Measurements from ENCODE around the gene BCAS4. TPM values are rescaled to one million over a fixed set of nuclear protein-coding genes. Genes with fewer than 3 reads are reported as not detected.
"Not testable (repeated sequence)": the region's sequence is repeated elsewhere in the genome, so short reads cannot be mapped to it uniquely, and the experiment has no call there.

Gene BCAS4
- total RNA-seq, 1 experiment from 2014 or later = 29.9 TPM

- no peaks in the 10 kb centered on the region for H3K27me3 ChIP-seq (replicated peaks; ENCODE audit: control insufficient read depth, insufficient read depth, low read length)
- ChIA-PET POLR2A (no interaction called here), CTCF (interaction anchor here (0.6 to 4.8 kb wide), 8 partner anchors 16 to 140 kb away, joined by 3 to 26 read pairs (median 4); no protein-coding TSS in a partner anchor)
- Mint-ChIP-seq H3K36me3 (ENCODE audit: insufficient read depth, unreplicated experiment) (peaks cover 43% of the 10 kb centered on the region), H3K27me3 (ENCODE audit: insufficient read depth, unreplicated experiment) (no peaks in the 10 kb centered on the region), H3K27ac (ENCODE audit: unreplicated experiment) (no peak overlapping the region), H3K4me1 (ENCODE audit: low read depth, unreplicated experiment) (peaks cover 59% of the 10 kb centered on the region), H3K9me3 (ENCODE audit: unreplicated experiment) (no peaks in the 10 kb centered on the region), H3K4me3 (ENCODE audit: unreplicated experiment) (no peak overlapping the region)
- no TSS peak for BruUV-seq (replicated peaks)
- no peak overlapping the region for H3K4me3 ChIP-seq (ENCODE audit: low read depth, low read length)
- H3K9me3 ChIP-seq = no peaks in the 10 kb centered on the region
- DNase-seq = no peak
- peaks cover 66% of the 10 kb centered on the region for H3K4me1 ChIP-seq
- no peak for TF ChIP-seq CTCF (IDR thresholded peaks at IDR 0.05; ENCODE audit: insufficient read depth in 1 of 2, low read depth in 1 of 2, low read length in 1 of 2, severe bottlenecking in 1 of 2, unreplicated experiment in 1 of 2)
- intact Hi-C loops (cut with micrococcal nuclease; ENCODE audit: unreplicated experiment) = loop anchor here (10.0 kb wide), 1 partner anchor 571 kb away; the partner anchor contains the start of gene CEBPB
- H3K36me3 ChIP-seq (ENCODE audit: control insufficient read depth, insufficient read depth, low read length) = no peaks in the 10 kb centered on the region
Observed at GRCh38 chr20:50765674-50766073, 29.2 kb upstream of the BCAS4 start.

GRCh38 chr20:50766955-50767809, 27.7 kb upstream of the BCAS4 start:
- Mint-ChIP-seq H3K36me3 (ENCODE audit: insufficient read depth, unreplicated experiment) (peaks cover 28% of the 10 kb centered on the region), H3K27ac (ENCODE audit: unreplicated experiment) (peak overlapping the region; percentile 74), H3K4me1 (ENCODE audit: low read depth, unreplicated experiment) (peaks cover 51% of the 10 kb centered on the region)
- intact Hi-C loops (cut with micrococcal nuclease; ENCODE audit: unreplicated experiment) = loop anchor here (10.0 kb wide), 1 partner anchor 572 kb away; the partner anchor contains the start of gene CEBPB
- not testable (repeated sequence) for H3K9me3 Mint-ChIP-seq (ENCODE audit: unreplicated experiment); H3K9me3 ChIP-seq; H3K27me3 ChIP-seq (replicated peaks; ENCODE audit: control insufficient read depth, insufficient read depth, low read length); H3K27me3 Mint-ChIP-seq (ENCODE audit: insufficient read depth, unreplicated experiment); H3K4me3 ChIP-seq (ENCODE audit: low read depth, low read length); BruUV-seq (replicated peaks); H3K4me3 Mint-ChIP-seq (ENCODE audit: unreplicated experiment); H3K36me3 ChIP-seq (ENCODE audit: control insufficient read depth, insufficient read depth, low read length)
- DNase-seq = peak in 1 of 2 experiments; percentile 47
- POLR2A ChIA-PET = interaction anchor here (0.7 to 1.0 kb wide), 2 partner anchors 17 to 36 kb away, joined by 3 read pairs; partner anchors contain the start of gene PARD6B
- CTCF ChIA-PET = interaction anchor here (0.6 to 4.8 kb wide), 3 partner anchors 21 to 75 kb away, joined by 3 to 26 read pairs (median 4); no protein-coding TSS in a partner anchor
- H3K4me1 ChIP-seq = peaks cover 59% of the 10 kb centered on the region

GRCh38 chr20:50768991-50769390, 25.9 kb upstream of the BCAS4 start:
- H3K4me3 Mint-ChIP-seq (ENCODE audit: unreplicated experiment); H3K9me3 Mint-ChIP-seq (ENCODE audit: unreplicated experiment); H3K4me3 ChIP-seq (ENCODE audit: low read depth, low read length); H3K27me3 ChIP-seq (replicated peaks; ENCODE audit: control insufficient read depth, insufficient read depth, low read length); H3K9me3 ChIP-seq; POLR2A ChIA-PET; BruUV-seq (replicated peaks); H3K36me3 ChIP-seq (ENCODE audit: control insufficient read depth, insufficient read depth, low read length); H3K27ac Mint-ChIP-seq (ENCODE audit: unreplicated experiment); H3K27me3 Mint-ChIP-seq (ENCODE audit: insufficient read depth, unreplicated experiment): not testable (repeated sequence)
- Mint-ChIP-seq H3K36me3 (ENCODE audit: insufficient read depth, unreplicated experiment) (peaks cover 11% of the 10 kb centered on the region), H3K4me1 (ENCODE audit: low read depth, unreplicated experiment) (peaks cover 33% of the 10 kb centered on the region)
- DNase-seq = peak in 1 of 2 experiments; percentile 54
- CTCF ChIA-PET = interaction anchor here (0.6 to 1.0 kb wide), 2 partner anchors 19 to 162 kb away, joined by 3 read pairs; partner anchors contain the start of gene ADNP
- H3K4me1 ChIP-seq = peaks cover 41% of the 10 kb centered on the region
- intact Hi-C loops (cut with micrococcal nuclease; ENCODE audit: unreplicated experiment) = loop anchor here (10.0 kb wide), 1 partner anchor 574 kb away; the partner anchor contains the start of gene CEBPB

- H3K4me3 Mint-ChIP-seq (ENCODE audit: unreplicated experiment); BruUV-seq (replicated peaks); H3K4me3 ChIP-seq (ENCODE audit: low read depth, low read length); H3K36me3 ChIP-seq (ENCODE audit: control insufficient read depth, insufficient read depth, low read length); POLR2A ChIA-PET; H3K27me3 Mint-ChIP-seq (ENCODE audit: insufficient read depth, unreplicated experiment); H3K36me3 Mint-ChIP-seq (ENCODE audit: insufficient read depth, unreplicated experiment); H3K27me3 ChIP-seq (replicated peaks; ENCODE audit: control insufficient read depth, insufficient read depth, low read length); H3K9me3 ChIP-seq; H3K27ac Mint-ChIP-seq (ENCODE audit: unreplicated experiment); H3K9me3 Mint-ChIP-seq (ENCODE audit: unreplicated experiment): not testable (repeated sequence)
- peaks cover 34% of the 10 kb centered on the region for H3K4me1 ChIP-seq
- CTCF ChIA-PET = interaction anchor here (0.6 to 1.0 kb wide), 2 partner anchors 19 to 162 kb away, joined by 3 read pairs; partner anchors contain the start of gene ADNP
- DNase-seq = peak in 1 of 2 experiments; percentile 32
- H3K4me1 Mint-ChIP-seq (ENCODE audit: low read depth, unreplicated experiment) = peaks cover 27% of the 10 kb centered on the region
- intact Hi-C loops (cut with micrococcal nuclease; ENCODE audit: unreplicated experiment) = loop anchor here (10.0 kb wide), 1 partner anchor 575 kb away; the partner anchor contains the start of gene CEBPB
Observed at GRCh38 chr20:50769551-50770085, 25.2 kb upstream of the BCAS4 start.

- ChIA-PET CTCF (interaction anchor here (0.9 kb wide), 1 partner anchor 19 kb away, joined by 3 read pairs; no protein-coding TSS in a partner anchor), POLR2A (interaction anchor here (0.7 kb wide), 1 partner anchor 56 kb away, joined by 4 read pairs; no protein-coding TSS in a partner anchor)
- H3K4me3 Mint-ChIP-seq (ENCODE audit: unreplicated experiment); H3K36me3 Mint-ChIP-seq (ENCODE audit: insufficient read depth, unreplicated experiment); intact Hi-C loops (cut with micrococcal nuclease; ENCODE audit: unreplicated experiment); H3K27me3 Mint-ChIP-seq (ENCODE audit: insufficient read depth, unreplicated experiment); H3K36me3 ChIP-seq (ENCODE audit: control insufficient read depth, insufficient read depth, low read length); H3K9me3 Mint-ChIP-seq (ENCODE audit: unreplicated experiment); BruUV-seq (replicated peaks); H3K27me3 ChIP-seq (replicated peaks; ENCODE audit: control insufficient read depth, insufficient read depth, low read length); H3K4me3 ChIP-seq (ENCODE audit: low read depth, low read length); H3K9me3 ChIP-seq: not testable (repeated sequence)
- H3K4me1 ChIP-seq = peaks cover 23% of the 10 kb centered on the region
- peak overlapping the region; percentile 22 for H3K27ac Mint-ChIP-seq (ENCODE audit: unreplicated experiment)
- peak in 1 of 2 experiments; percentile 24 for DNase-seq
- peaks cover 20% of the 10 kb centered on the region for H3K4me1 Mint-ChIP-seq (ENCODE audit: low read depth, unreplicated experiment)
Observed at GRCh38 chr20:50771419-50772080, 23.3 kb upstream of the BCAS4 start.

Data from Caco-2 (cell line).